Umbilical cord (tissue), 2 donors: Measurements from ENCODE around the gene ANKIB1. TPM values are rescaled to one million over a fixed set of nuclear protein-coding genes. Genes with fewer than 3 reads are reported as not detected.
"Not testable (repeated sequence)": the region's sequence is repeated elsewhere in the genome, so short reads cannot be mapped to it uniquely, and the experiment has no call there.

Experiments
- DNase-seq: peaks from one replicate; pipeline ENCODE4 v3.0.0-alpha.2; 2015; ENCODE audit warnings: low spot score
- total RNA-seq: library from RNA; depleted of rRNA; stranded (reverse); fragments of >200 nt; gene quantifications from one replicate; pipeline ENCODE4 v1.2.3, GENCODE V29; 2014; ENCODE audit warnings: low replicate concordance; ENCODE audit not compliant: insufficient read depth

Gene ANKIB1, protein sequence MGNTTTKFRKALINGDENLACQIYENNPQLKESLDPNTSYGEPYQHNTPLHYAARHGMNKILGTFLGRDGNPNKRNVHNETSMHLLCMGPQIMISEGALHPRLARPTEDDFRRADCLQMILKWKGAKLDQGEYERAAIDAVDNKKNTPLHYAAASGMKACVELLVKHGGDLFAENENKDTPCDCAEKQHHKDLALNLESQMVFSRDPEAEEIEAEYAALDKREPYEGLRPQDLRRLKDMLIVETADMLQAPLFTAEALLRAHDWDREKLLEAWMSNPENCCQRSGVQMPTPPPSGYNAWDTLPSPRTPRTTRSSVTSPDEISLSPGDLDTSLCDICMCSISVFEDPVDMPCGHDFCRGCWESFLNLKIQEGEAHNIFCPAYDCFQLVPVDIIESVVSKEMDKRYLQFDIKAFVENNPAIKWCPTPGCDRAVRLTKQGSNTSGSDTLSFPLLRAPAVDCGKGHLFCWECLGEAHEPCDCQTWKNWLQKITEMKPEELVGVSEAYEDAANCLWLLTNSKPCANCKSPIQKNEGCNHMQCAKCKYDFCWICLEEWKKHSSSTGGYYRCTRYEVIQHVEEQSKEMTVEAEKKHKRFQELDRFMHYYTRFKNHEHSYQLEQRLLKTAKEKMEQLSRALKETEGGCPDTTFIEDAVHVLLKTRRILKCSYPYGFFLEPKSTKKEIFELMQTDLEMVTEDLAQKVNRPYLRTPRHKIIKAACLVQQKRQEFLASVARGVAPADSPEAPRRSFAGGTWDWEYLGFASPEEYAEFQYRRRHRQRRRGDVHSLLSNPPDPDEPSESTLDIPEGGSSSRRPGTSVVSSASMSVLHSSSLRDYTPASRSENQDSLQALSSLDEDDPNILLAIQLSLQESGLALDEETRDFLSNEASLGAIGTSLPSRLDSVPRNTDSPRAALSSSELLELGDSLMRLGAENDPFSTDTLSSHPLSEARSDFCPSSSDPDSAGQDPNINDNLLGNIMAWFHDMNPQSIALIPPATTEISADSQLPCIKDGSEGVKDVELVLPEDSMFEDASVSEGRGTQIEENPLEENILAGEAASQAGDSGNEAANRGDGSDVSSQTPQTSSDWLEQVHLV
- total RNA-seq = 57.3 TPM

- peak; percentile 93 for DNase-seq
Measured at GRCh38 chr7:92245487-92246359, at the start of gene ANKIB1, which contains the start of gene KRIT1. Gene ANKIB1 (plus strand): TSS chr7:92245974. CDS start chr7:92294979, 49,005 bp downstream. Gene KRIT1 (minus strand): TSS chr7:92245914. CDS start chr7:92242135, 3,779 bp downstream.

- DNase-seq = no peak
Measured at GRCh38 chr7:92200791-92201190, 45.0 kb upstream of the ANKIB1 start.

- no peak for DNase-seq
Measured at GRCh38 chr7:92205987-92206386, 39.8 kb upstream of the ANKIB1 start.

- no peak for DNase-seq
Measured at GRCh38 chr7:92206672-92207071, 39.1 kb upstream of the ANKIB1 start.

GRCh38 chr7:92221766-92222165 is 24.0 kb upstream of the ANKIB1 start:
- DNase-seq = peak; percentile 15

GRCh38 chr7:92226981-92227380 is 18.8 kb upstream of the ANKIB1 start:
- DNase-seq = no peak

- DNase-seq = no peak
Measured at GRCh38 chr7:92228100-92228499, 17.7 kb upstream of the ANKIB1 start.

- DNase-seq = no peak
Measured at GRCh38 chr7:92228742-92229141, 17.0 kb upstream of the ANKIB1 start.

- DNase-seq = no peak
Measured at GRCh38 chr7:92230547-92230946, 15.2 kb upstream of the ANKIB1 start.

DNA sequence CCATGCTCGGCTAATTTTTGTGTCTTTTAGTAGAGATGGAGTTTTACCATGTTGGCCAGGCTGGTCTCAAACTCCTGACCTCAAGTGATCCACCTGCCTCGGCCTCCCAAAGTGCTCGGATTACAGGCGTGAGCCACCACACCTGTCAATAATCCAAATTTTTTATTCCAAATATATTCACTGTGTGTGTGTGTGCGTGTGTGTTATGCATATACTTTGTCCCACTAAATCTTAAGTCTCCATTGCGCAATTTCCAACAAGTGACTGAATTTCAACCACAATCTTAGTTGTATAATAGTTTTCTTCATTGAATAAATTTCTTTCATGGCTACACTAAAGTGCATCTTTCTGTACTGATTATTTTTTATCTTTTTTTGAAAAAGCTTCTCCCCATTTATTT is 2.8 kb upstream of the ANKIB1 start:
- no peak for DNase-seq

DNA sequence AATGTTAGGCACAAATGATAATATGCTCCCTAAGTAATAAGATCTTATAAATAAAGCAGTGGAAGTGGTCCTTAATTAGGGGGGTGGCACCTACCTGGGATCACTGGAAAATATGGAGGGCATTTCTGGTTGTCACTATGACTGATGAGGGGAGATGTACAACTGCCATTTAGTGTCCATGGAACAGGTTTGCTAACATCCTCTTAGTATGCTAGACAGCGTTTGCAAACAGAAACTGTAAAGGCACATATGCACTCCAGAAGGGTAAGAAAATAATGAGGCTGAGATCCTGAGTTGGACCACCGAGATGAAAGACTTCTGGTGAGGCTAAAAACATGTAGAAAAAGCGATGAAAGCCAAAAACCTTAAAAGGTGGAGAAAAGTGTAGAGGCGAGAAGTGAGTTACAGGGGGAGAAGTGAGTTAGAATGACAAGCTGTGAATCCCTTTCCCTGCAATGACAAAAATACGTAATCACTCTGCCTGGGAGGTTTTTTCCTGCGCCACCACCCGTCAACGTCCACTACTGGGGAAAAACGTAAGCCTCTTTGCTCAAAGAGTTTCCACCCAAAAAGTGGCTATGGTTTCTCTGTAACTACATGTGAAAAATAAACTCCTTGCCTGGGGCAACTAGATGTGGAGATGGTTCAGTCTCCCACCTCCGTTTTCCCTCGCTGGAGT is 827 bp upstream of the ANKIB1 start:
- no peak for DNase-seq

DNA sequence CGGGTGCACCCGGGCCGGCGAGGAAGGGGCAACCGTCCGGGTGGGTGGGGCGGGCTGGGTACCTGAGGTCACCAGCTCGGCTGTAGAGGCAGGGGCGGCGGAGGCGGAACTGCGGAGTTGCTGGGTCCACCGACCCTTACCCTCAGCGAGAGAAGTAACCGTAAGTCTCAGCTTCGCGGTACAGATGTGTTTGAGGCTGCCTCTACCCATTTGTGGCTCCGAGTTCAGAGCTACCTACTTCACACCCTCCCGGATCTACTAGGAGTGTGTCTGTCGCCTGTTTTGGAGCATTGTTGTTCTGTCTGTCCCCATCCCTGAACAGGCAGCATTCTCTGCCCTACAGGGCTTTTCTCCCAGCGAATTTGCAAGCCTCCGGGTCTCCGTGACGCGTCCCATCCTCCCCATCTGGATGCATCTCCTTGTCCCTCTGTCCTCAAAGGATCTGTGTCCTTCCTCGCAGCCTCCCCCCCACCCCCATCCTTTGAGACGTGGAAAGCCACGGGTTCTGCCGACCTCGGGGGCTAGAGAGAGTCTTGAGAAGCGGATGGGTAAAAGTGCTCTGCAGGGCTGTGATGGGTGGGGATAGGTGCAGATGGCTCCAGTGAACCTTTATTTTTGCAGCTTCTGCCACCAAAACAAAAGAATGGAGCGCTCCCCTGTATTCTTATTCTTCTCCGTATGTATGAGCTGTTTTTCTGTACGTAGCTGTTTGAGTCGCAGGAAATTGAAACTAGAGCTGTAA is 757 bp downstream of the ANKIB1 start:
- DNase-seq = peak; percentile 41

- no peak for DNase-seq
Measured at GRCh38 chr7:92250603-92251002, 4.8 kb downstream of the ANKIB1 start.

DNA sequence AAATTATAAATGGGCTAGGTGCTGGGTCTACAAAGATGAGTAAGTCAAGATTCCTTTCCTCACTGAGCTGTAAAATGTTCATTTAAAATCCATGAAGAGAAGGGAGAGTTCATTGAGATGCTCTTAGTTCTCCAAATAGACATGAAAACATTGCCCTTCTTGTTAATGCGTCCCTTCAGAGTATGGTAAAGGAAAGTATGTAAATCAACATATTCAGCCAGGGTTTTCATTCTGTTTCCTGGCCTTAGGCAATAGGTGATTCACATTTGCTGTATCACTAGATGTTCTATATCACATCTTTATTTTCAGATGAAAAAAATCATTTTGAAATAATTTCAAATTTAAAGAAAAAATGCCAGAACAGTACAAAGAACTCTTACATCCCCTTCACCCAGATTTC is 5.4 kb downstream of the ANKIB1 start:
- no peak for DNase-seq

- no peak for DNase-seq
Measured at GRCh38 chr7:92253251-92253650, 7.5 kb downstream of the ANKIB1 start.

DNA sequence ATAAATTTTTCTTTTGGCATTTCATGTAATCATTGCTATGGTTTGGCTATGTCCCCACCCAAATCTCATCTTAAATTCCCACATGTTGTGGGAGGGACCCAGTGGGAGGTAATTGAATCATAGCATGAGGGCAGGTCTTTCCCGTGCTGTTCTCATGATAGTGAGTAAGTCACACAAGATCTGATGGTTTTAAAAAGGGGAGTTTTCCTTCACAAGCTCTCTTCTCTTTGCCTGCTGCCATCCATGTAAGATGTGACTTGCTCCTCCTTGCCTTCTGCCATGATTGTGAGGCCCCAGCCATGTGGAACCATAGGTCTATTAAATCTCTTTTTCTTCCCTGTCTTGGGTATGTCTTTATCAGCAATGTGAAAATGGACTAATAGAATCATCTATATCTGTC is 9.0 kb downstream of the ANKIB1 start:
- not testable (repeated sequence) for DNase-seq

DNA sequence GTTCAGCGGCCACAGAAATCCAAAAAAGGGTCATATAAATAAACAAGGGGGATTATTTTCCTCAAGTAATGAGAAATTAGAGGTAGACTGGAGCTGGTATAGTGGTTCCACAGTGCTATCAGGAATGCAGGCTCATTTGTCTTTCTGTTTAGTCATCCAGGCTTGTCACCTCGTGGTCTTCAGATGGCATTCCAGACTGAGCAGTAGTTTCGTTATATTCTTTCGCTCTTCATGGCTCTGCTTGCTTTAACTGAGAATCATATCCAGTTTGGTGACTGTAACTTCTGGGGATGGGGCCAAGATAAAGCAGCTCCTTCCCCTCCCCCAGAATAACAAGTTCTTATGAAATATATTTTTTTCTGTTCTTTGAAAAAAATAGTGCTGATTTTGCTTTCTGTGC is 9.5 kb downstream of the ANKIB1 start:
- no peak for DNase-seq

- no peak for DNase-seq
Measured at GRCh38 chr7:92259062-92259461, 13.3 kb downstream of the ANKIB1 start.

DNA sequence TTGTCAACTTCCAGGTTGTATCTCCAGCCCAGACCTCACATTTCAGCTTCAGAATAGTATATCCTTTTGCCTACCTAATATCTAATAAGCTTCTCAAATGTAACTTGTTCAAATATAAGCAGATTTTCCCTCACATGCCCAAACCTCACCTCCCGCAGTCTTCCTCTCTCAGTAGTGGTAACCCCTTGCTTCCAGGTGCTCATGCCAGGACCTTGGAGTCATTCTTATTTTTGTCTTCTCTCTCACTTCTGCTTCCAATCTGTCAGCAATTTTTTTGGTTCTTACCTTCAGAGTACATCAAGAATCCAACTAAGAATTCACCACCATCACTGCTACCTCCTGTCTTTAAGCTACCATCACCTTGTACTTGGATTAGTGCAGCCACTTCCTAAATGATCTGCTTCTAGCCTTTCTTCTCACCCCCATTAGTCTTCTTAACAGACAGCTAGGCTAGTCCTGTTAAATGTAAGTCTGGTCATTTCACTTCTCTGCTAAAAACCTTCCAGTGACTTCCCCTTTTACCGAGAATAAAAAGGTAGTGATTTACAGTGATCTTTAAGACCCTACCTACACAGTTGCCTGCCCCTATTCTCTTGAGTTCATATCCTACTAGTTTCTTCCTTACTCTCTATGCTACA is 14.0 kb downstream of the ANKIB1 start:
- DNase-seq = no peak
